ENCODE results near the gene HSPA1B.

HSPA1B gene

GRCh38 chr6:31861150-31861549 is 33.6 kb downstream of the HSPA1B start (continued):
- TF ChIP-seq OSR2 (tag by site-specific recombination; IDR thresholded peaks at IDR 0.05) (no peak), ZNF341 (tag by site-specific recombination; IDR thresholded peaks at IDR 0.05; ENCODE audit: low read depth) (no peak), ZNF221 (tag by site-specific recombination; IDR thresholded peaks at IDR 0.05; ENCODE audit: borderline replicate concordance) (no peak)

- H3K4me3 ChIP-seq (ENCODE audit: low read depth, low read length) = peak overlapping the region; percentile 82
- no peaks in the 10 kb centered on the region for H3K9me3 ChIP-seq (ENCODE audit: control insufficient read depth, insufficient read depth, low read depth, low read length)
- no peak for TF ChIP-seq GFI1B (tag by site-specific recombination; IDR thresholded peaks at IDR 0.05)
- TF ChIP-seq ZNF266 (tag by site-specific recombination; IDR thresholded peaks at IDR 0.05; ENCODE audit: low read depth) = no peak
- TF ChIP-seq ZNF112 (tag by site-specific recombination; IDR thresholded peaks at IDR 0.05) = no peak
- no peak for TF ChIP-seq ZNF501 (tag by site-specific recombination; IDR thresholded peaks at IDR 0.05)
- no peak for TF ChIP-seq ZFHX2 (tag by site-specific recombination; conservative IDR thresholded peaks at IDR 0.05)
- TF ChIP-seq ZNF843 (tag by site-specific recombination; IDR thresholded peaks at IDR 0.05) = no peak
- TF ChIP-seq ZNF704 (tag by site-specific recombination; IDR thresholded peaks at IDR 0.05) = no peak
- TF ChIP-seq ZBTB26 (tag by site-specific recombination; optimal IDR thresholded peaks at IDR 0.05) = no peak
- CTCF ChIA-PET = interaction anchor here (1.6 to 7.0 kb wide), 3 partner anchors 28 to 132 kb away, joined by 3 to 53 read pairs (median 9); partner anchors contain the start of gene DDAH2
- no peak overlapping the region for H3K27ac ChIP-seq (ENCODE audit: extremely low read depth, low read depth, low read length)
- POLR2A ChIA-PET = interaction anchor here (1.1 to 5.0 kb wide), 11 partner anchors 13 to 172 kb away, joined by 3 to 125 read pairs (median 11); partner anchors contain the start of genes CLIC1, DDAH2, DXO and HSPA1A
- peaks cover 0 to 41% of the 10 kb centered on the region in 2 experiments; a peak in 2 of 3 replicates for H3K36me3 ChIP-seq (ENCODE audit: control insufficient read depth in 2 of 2, insufficient read depth in 1 of 2, low read length in 2 of 2)
- H3K4me1 ChIP-seq (ENCODE audit: control insufficient read depth, insufficient read depth, low read length) = no peaks in the 10 kb centered on the region
These were observed 34.4 kb downstream of the HSPA1B start for GRCh38 chr6:31861919-31862343.

GRCh38 chr6:31862344-31863235 is 35.1 kb downstream of the HSPA1B start, which contains the start of gene NEU1:
NEU1 (minus strand) TSS chr6:31862821; CDS start chr6:31862776, 45 bp downstream.
- H3K27ac ChIP-seq (ENCODE audit: extremely low read depth, low read depth, low read length) = peak within 1 kb of the TSS; percentile 27
- H3K4me3 ChIP-seq (ENCODE audit: low read depth, low read length) = peak within 1 kb of the TSS; percentile 82
- ChIA-PET POLR2A (interaction anchor here (0.5 to 5.0 kb wide), 57 partner anchors 9 to 461 kb away, joined by 3 to 125 read pairs (median 5); partner anchors contain the start of genes ABHD16A, ATP6V1G2, BAG6 and C6orf47), CTCF (interaction anchor here (0.6 to 7.0 kb wide), 10 partner anchors 13 to 826 kb away, joined by 3 to 53 read pairs (median 4); partner anchors contain the start of gene DDAH2)
- no peaks in the 10 kb centered on the region for H3K4me1 ChIP-seq (ENCODE audit: control insufficient read depth, insufficient read depth, low read length)
- H3K9me3 ChIP-seq (ENCODE audit: control insufficient read depth, insufficient read depth, low read depth, low read length) = no peaks in the 10 kb centered on the region
- H3K36me3 ChIP-seq (ENCODE audit: control insufficient read depth in 2 of 2, insufficient read depth in 1 of 2, low read length in 2 of 2) = peaks cover 0 to 34% of the 10 kb centered on the region in 2 experiments; a peak in 2 of 3 replicates
- no peak for TF ChIP-seq KLF7 (tag by site-specific recombination; IDR thresholded peaks at IDR 0.05; ENCODE audit: borderline replicate concordance)
- peak; percentile 51 for TF ChIP-seq ZNF660 (tag by site-specific recombination; IDR thresholded peaks at IDR 0.05)
- TF ChIP-seq ZBTB7A (tag by site-specific recombination; IDR thresholded peaks at IDR 0.05; ENCODE audit: low read depth) = 0 out of 2 replicates have a peak, but pooled peaks have one; percentile 17
- no peak for TF ChIP-seq ZNF416 (tag by site-specific recombination; IDR thresholded peaks at IDR 0.05)
- TF ChIP-seq SP3 (tag by site-specific recombination; IDR thresholded peaks at IDR 0.05) = peak; percentile 72
- TF ChIP-seq ZNF639 (tag by site-specific recombination; IDR thresholded peaks at IDR 0.05) = 0 out of 2 replicates have a peak, but pooled peaks have one; percentile 42
- TF ChIP-seq BCL6B (tag by site-specific recombination; IDR thresholded peaks at IDR 0.05) = no peak
- peak; percentile 75; the same call in 1 of the 2 replicates for TF ChIP-seq INSM2 (tag by site-specific recombination; IDR thresholded peaks at IDR 0.05)
- peak; percentile 75 for TF ChIP-seq ZNF548 (tag by site-specific recombination; IDR thresholded peaks at IDR 0.05)
- 0 out of 2 replicates have a peak, but pooled peaks have one; percentile 23 for TF ChIP-seq ZBTB6 (tag by site-specific recombination; IDR thresholded peaks at IDR 0.05)
- TF ChIP-seq GLIS1 (tag by site-specific recombination; IDR thresholded peaks at IDR 0.05) = peak; percentile 58
- TF ChIP-seq ZNF24 (tag by site-specific recombination; IDR thresholded peaks at IDR 0.05) = peak; percentile 68; the same call in 1 of the 2 replicates
- no peak for TF ChIP-seq OVOL3 (tag by site-specific recombination; IDR thresholded peaks at IDR 0.05)
